Endothelial cell of umbilical vein (primary cell): Measurements from ENCODE around the gene ARHGAP22. TPM values are rescaled to one million over a fixed set of nuclear protein-coding genes. Genes with fewer than 3 reads are reported as not detected.

Experiments
- BruUV-seq: library from RNA; stranded (reverse); fragments of 400-500 nt; replicated peaks from 2 replicates; lab custom pipeline; 2021; lab: Mats Ljungman, UMichigan
- CTCF ChIA-PET: fragments of 300-600, 350-600 bp; sonication (Branson Sonifier 250); formaldehyde crosslinking; loops from one replicate; lab custom pipeline; 2021; ENCODE audit warnings: antibody characterized with exemption, inconsistent platforms; lab: Charles Lee
- POLR2A ChIA-PET: fragments of 300-600, 350-600 bp; sonication (Branson Sonifier 250); formaldehyde crosslinking; loops from one replicate; lab custom pipeline; 2021; ENCODE audit warnings: antibody characterized with exemption, inconsistent platforms; lab: Charles Lee
- DNase-seq: peaks from one replicate; pipeline ENCODE4 v3.0.0-alpha.2; 2011; ENCODE audit warnings: low read depth, low spot score
- FAIRE-seq: peaks from 2 replicates; lab custom pipeline; 2011; peaks lifted over from hg19 to GRCh38; lab: Jason Lieb, UNC
- H2AFZ ChIP-seq: 2 replicates; pipeline ENCODE4 v1.6.0; 2012; ENCODE audit warnings: low read depth, low read length, control low read depth, inconsistent platforms
- H3K27ac ChIP-seq: 2 replicates; pipeline ENCODE4 v1.5.1; 2011; ENCODE audit warnings: low read depth, mild to moderate bottlenecking, control low read depth, low read length, moderate library complexity; ENCODE audit not compliant: insufficient read depth
- H3K27me3 ChIP-seq, 2 experiments: 2 replicates each; pipeline versions ENCODE4 v1.6.0 to v1.6.1; 2011; ENCODE audit warnings: low read length in 2 of 2, mixed read lengths in 1 of 2; ENCODE audit not compliant: control insufficient read depth in 2 of 2, insufficient read depth in 2 of 2
- H3K36me3 ChIP-seq, 2 experiments: 2 replicates in 1 of 2; 3 replicates in 1 of 2; pipeline ENCODE4 v1.5.1; 2011; ENCODE audit warnings: low read length in 2 of 2, mild to moderate bottlenecking in 1 of 2, moderate library complexity in 1 of 2; ENCODE audit not compliant: control insufficient read depth in 2 of 2, insufficient read depth in 2 of 2; ENCODE audit errors: extremely low read depth in 1 of 2
- H3K4me1 ChIP-seq: 3 replicates; pipeline ENCODE4 v1.5.1; 2011; ENCODE audit warnings: mild to moderate bottlenecking, low read length; ENCODE audit not compliant: control insufficient read depth, insufficient read depth; ENCODE audit errors: extremely low read depth
- H3K4me2 ChIP-seq: 2 replicates; pipeline ENCODE4 v1.6.1; 2011; ENCODE audit warnings: low read length, control low read depth, mixed read lengths; ENCODE audit not compliant: insufficient read depth
- H3K4me3 ChIP-seq, 3 experiments: fragments of 200-600 bp in 1 of 3; sonication (generic), shearing (Covaris generic) in 1 of 3; replicated peaks in 1 of 3; 2 replicates each; pipeline ENCODE4 v1.5.1; 2011 to 2016; ENCODE audit warnings: control low read depth in 3 of 3, low read length in 3 of 3, mild to moderate bottlenecking in 2 of 3, inconsistent platforms in 1 of 3, low read depth in 1 of 3, moderate library complexity in 1 of 3; ENCODE audit not compliant: insufficient read depth in 1 of 3
- H3K79me2 ChIP-seq: 2 replicates; pipeline ENCODE4 v1.6.0; 2012; ENCODE audit warnings: low read length, inconsistent platforms; ENCODE audit not compliant: control insufficient read depth, insufficient read depth
- H3K9ac ChIP-seq: replicated peaks from 2 replicates; pipeline ENCODE3; 2011; ENCODE audit warnings: low read length, control low read depth; ENCODE audit not compliant: insufficient read depth; ENCODE audit errors: extremely low read depth
- H3K9me1 ChIP-seq: replicated peaks from 3 replicates; pipeline ENCODE4 v1.6.0; 2011; ENCODE audit warnings: mild to moderate bottlenecking, low read length; ENCODE audit not compliant: control insufficient read depth, insufficient read depth; ENCODE audit errors: extremely low read depth
- H3K9me3 ChIP-seq: replicated peaks from 2 replicates; pipeline ENCODE4 v1.5.1; 2012; ENCODE audit warnings: low read length, inconsistent platforms; ENCODE audit not compliant: control insufficient read depth, insufficient read depth
- H4K20me1 ChIP-seq: replicated peaks from 2 replicates; pipeline ENCODE3; 2011; ENCODE audit warnings: mild to moderate bottlenecking, low read length; ENCODE audit not compliant: control insufficient read depth, insufficient read depth; ENCODE audit errors: extremely low read depth
- EZH2 ChIP-seq: IDR thresholded peaks from 2 replicates; pipeline ENCODE4 v1.6.1; 2012; ENCODE audit warnings: borderline replicate concordance, low read depth, mild to moderate bottlenecking, moderate library complexity, low read length, inconsistent platforms; ENCODE audit not compliant: severe bottlenecking
- FOS ChIP-seq: IDR thresholded peaks from 2 replicates; pipeline ENCODE4 v1.6.1; 2011; ENCODE audit warnings: mild to moderate bottlenecking, low read length, moderate library complexity, borderline replicate concordance; ENCODE audit not compliant: insufficient read depth
- GATA2 ChIP-seq: IDR thresholded peaks from 2 replicates; pipeline ENCODE4 v1.7.0; 2011; ENCODE audit warnings: low read depth, mild to moderate bottlenecking, moderate library complexity, mixed read lengths, low read length; ENCODE audit not compliant: insufficient read length, insufficient read depth
- JUN ChIP-seq: IDR thresholded peaks from 2 replicates; pipeline ENCODE4 v1.6.1; 2011; ENCODE audit warnings: borderline replicate concordance, low read depth; ENCODE audit not compliant: insufficient read length, insufficient read depth
- MYC ChIP-seq: IDR thresholded peaks from one replicate; pipeline ENCODE4 v1.6.1; 2011; ENCODE audit warnings: mild to moderate bottlenecking, low read depth, low read length
- POLR2A ChIP-seq: IDR thresholded peaks from 2 replicates; pipeline ENCODE4 v1.6.1; 2012; ENCODE audit warnings: low read depth, mild to moderate bottlenecking, control low read depth, low read length
- POLR2AphosphoS5 ChIP-seq: IDR thresholded peaks from 2 replicates; pipeline ENCODE4 v1.6.1; 2012; ENCODE audit warnings: low read depth, mild to moderate bottlenecking, control low read depth, low read length, moderate library complexity; ENCODE audit not compliant: insufficient read depth
- dilution Hi-C: fragments of 300-500 bp; cut with MboI; formaldehyde crosslinking; loops from one replicate; pipeline ENCODE4 v1.15.0; 2019; ENCODE audit warnings: low sequenced_read_pairs; ENCODE audit not compliant: extremely low pct_ligation_motif_present
- intact Hi-C: fragments of 100-400 bp; cut with micrococcal nuclease; formaldehyde crosslinking; loops from one replicate; pipeline ENCODE4 v1.10.0; 2022
- polyA plus RNA-seq, 4 experiments: library from polyadenylated mRNA; depleted of rRNA in 3 of 4; stranded (reverse) in 3 of 4; unstranded in 1 of 4; fragments of >200 nt; gene quantifications; 2 replicates each; pipeline versions ENCODE4 v1.2.1 to v1.2.3, GENCODE V29; 2011 to 2012; ENCODE audit warnings: missing spikeins in 1 of 4
- total RNA-seq: library from RNA; stranded (reverse); gene quantifications from 2 replicates; pipeline ENCODE4 v1.2.3, GENCODE V29; 2021
- TF ChIP-seq, protein P1 (sequence below): IDR thresholded peaks from 2 replicates; pipeline ENCODE4 v1.6.1; 2011; ENCODE audit not compliant: insufficient read depth, insufficient read length
- TF ChIP-seq, protein P2 (sequence below), 2 donors: IDR thresholded peaks; 1 replicate in 1 of 2; 2 replicates in 1 of 2; pipeline ENCODE4 v1.5.1; 2011; ENCODE audit warnings: low read length in 2 of 2, mild to moderate bottlenecking in 2 of 2, moderate library complexity in 2 of 2, control low read depth in 1 of 2, inconsistent platforms in 1 of 2, low read depth in 1 of 2; ENCODE audit not compliant: insufficient read depth in 1 of 2; ENCODE audit errors: extremely low read depth in 1 of 2

The ARHGAP22 gene
- total and polyA plus RNA-seq, 2 donors (not counting 3 experiments of a cell fraction or from before 2014, with no cell fraction given) = 8.6 to 50.3 TPM

DNA sequence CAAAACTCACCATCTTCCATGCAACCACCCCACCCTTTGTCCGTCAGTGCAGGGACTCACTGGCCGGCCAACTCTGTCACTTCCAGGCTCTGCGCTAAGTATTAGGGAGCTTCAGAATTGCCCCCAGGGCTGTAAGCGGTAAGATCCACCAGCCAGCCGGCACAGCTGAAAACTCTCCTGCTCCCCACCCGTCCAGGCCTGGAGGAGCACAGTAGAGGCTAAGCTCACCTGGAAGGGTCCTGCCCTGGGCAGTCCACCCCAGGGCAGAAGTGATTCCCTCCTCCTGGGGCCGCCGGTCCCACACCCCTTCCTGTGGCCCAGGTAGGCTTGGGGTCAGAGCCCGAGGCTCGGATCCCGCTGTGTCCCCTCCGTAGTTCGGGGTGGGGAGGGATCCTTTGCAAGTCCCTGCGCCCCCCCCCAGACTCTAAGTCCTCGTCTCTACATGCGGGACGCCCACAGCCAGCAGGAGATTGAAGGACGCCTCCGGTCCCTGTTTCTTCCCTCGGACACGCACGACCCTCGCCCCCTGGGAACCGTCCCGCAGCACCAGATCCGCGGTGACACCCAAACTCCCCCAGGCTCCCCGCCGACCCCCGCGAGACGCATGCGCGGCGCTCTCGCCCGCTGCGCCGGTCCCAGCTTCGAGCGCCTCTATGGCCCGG lies 138.9 kb downstream of the ARHGAP22 start:
- POLR2A ChIA-PET = no interaction called here
- H3K4me3 ChIP-seq = no peak overlapping the region
- peaks cover 18% of the 10 kb centered on the region for H3K4me1 ChIP-seq
- CTCF ChIA-PET = interaction anchor here (1.1 to 1.5 kb wide), 3 partner anchors 11 to 190 kb away, joined by 3 to 5 read pairs (median 3); no protein-coding TSS in a partner anchor
- H3K27ac ChIP-seq = no peak overlapping the region
- H3K36me3 ChIP-seq = no peaks in the 10 kb centered on the region
- no peak overlapping the region for H3K9ac ChIP-seq
- FAIRE-seq (no peak), DNase-seq (no peak)
- no peaks in the 10 kb centered on the region for H3K9me1 ChIP-seq
- H3K27me3 ChIP-seq = no peaks in the 10 kb centered on the region
- H3K79me2 ChIP-seq = peaks cover 11% of the 10 kb centered on the region
- BruUV-seq = no TSS peak
- no peak overlapping the region for H2AFZ ChIP-seq
- no peaks in the 10 kb centered on the region for H3K9me3 ChIP-seq
- no peaks in the 10 kb centered on the region for H4K20me1 ChIP-seq
- TF ChIP-seq FOS (no peak), GATA2 (no peak), POLR2A (no peak), EZH2 (no peak), MYC (no peak), JUN (no peak), POLR2AphosphoS5 (no peak)
- TF ChIP-seq, protein P1, sequence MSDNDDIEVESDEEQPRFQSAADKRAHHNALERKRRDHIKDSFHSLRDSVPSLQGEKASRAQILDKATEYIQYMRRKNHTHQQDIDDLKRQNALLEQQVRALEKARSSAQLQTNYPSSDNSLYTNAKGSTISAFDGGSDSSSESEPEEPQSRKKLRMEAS = no peak
- TF ChIP-seq, protein P2, sequence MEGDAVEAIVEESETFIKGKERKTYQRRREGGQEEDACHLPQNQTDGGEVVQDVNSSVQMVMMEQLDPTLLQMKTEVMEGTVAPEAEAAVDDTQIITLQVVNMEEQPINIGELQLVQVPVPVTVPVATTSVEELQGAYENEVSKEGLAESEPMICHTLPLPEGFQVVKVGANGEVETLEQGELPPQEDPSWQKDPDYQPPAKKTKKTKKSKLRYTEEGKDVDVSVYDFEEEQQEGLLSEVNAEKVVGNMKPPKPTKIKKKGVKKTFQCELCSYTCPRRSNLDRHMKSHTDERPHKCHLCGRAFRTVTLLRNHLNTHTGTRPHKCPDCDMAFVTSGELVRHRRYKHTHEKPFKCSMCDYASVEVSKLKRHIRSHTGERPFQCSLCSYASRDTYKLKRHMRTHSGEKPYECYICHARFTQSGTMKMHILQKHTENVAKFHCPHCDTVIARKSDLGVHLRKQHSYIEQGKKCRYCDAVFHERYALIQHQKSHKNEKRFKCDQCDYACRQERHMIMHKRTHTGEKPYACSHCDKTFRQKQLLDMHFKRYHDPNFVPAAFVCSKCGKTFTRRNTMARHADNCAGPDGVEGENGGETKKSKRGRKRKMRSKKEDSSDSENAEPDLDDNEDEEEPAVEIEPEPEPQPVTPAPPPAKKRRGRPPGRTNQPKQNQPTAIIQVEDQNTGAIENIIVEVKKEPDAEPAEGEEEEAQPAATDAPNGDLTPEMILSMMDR (IDR thresholded peaks at IDR 0.05; ENCODE audit: extremely low read depth in 1 of 2, insufficient read depth in 1 of 2, low read depth in 1 of 2, low read length in 2 of 2) = no peak
- intact Hi-C loops = no loop called here
- no peak overlapping the region for H3K4me2 ChIP-seq
- dilution Hi-C loops = no loop called here
